Ascending aorta (tissue), 2 donors: Measurements from ENCODE around the gene CMPK2. TPM values are rescaled to one million over a fixed set of nuclear protein-coding genes. Genes with fewer than 3 reads are reported as not detected.

ENCODE experiments used
- DNase-seq, 2 donors: peaks; one replicate each; pipeline ENCODE4 v3.0.0-alpha.2; 2019; ENCODE audit warnings: low spot score in 2 of 2
- H3K27ac ChIP-seq, 2 donors: fragments of 200-600 bp; sonication (generic); one replicate each; pipeline ENCODE4 v1.5.1; 2016 to 2017; ENCODE audit warnings: mild to moderate bottlenecking in 1 of 2
- H3K27me3 ChIP-seq: fragments of 200-600 bp; sonication (generic); one replicate; pipeline ENCODE4 v1.5.1; 2017
- H3K36me3 ChIP-seq, 2 donors: fragments of 200-600 bp; sonication (generic); one replicate each; pipeline ENCODE4 v1.5.1; 2016
- H3K4me1 ChIP-seq, 2 donors: fragments of 200-600 bp; sonication (generic); one replicate each; pipeline ENCODE4 v1.5.1; 2016 to 2017; ENCODE audit warnings: mild to moderate bottlenecking in 1 of 2
- H3K4me3 ChIP-seq, 2 donors: fragments of 200-600 bp; sonication (generic); one replicate each; pipeline ENCODE4 v1.5.1; 2016 to 2017; ENCODE audit warnings: mild to moderate bottlenecking in 1 of 2
- H3K9me3 ChIP-seq, 2 donors: fragments of 200-600 bp; sonication (generic); one replicate each; pipeline ENCODE4 v1.5.1; 2016
- intact Hi-C: fragments of 100-400 bp; cut with DNase I; formaldehyde crosslinking; loops from one replicate; pipeline ENCODE4 v1.15.1; 2023
- total RNA-seq: library from RNA; depleted of rRNA; stranded (reverse); fragments of >200 nt; gene quantifications from one replicate; pipeline ENCODE4 v1.1.0, GENCODE V29; 2016
- TF ChIP-seq, protein P1 (sequence below), 3 experiments: fragments of 200-600 bp in 2 of 3; fragments of 450-650 bp in 1 of 3; sonication (generic) in 2 of 3; IDR thresholded peaks; one replicate each; pipeline ENCODE4 v1.5.1; 2016 to 2019; ENCODE audit warnings: antibody characterized with exemption in 3 of 3, mild to moderate bottlenecking in 1 of 3, moderate library complexity in 1 of 3

CMPK2 gene
- total RNA-seq, 1 donor from 2014 or later, result 9.4 TPM

DNA sequence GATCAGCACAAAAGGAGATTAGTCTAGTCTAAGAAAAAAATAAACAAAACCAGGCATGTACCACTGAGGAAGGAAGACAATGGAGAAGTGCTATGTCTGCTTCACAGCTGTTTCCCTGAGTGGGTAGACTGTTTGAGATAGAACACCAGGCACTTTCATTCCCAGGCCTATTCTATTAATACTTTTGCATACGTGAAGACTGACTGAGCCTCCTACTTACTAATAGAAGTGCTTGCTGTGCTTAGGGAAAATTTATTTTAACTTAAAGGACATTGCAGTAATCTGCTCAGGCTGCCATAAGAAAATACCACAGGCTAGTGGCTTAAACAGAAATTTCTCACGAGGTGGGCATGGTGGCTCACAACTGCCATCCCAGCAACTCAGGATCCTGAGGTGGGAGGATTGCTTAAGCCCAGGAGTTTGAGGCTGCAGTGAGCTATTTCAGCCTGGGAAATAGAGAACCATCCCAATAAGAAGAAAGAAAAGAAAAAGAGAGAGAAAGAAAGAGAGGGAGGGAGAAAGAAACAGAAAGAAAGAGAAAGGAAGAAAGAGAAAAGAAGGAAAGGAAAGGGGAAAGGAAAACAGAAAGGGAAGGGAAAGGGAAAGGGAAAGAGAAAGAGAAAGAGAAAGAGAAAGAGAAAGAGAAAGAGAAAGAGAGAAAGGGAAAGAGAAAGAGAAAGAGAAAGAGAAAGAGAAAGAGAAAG is 33.0 kb downstream of the CMPK2 start:
- no peaks in the 10 kb centered on the region for H3K27me3 ChIP-seq
- H3K4me1 ChIP-seq, result no peaks in the 10 kb centered on the region
- DNase-seq, result no peak
- no peak overlapping the region for H3K27ac ChIP-seq
- H3K9me3 ChIP-seq, result peaks cover 0 to 4% of the 10 kb centered on the region in 2 donors
- intact Hi-C loops, result no loop called here
- H3K4me3 ChIP-seq, result no peak overlapping the region
- TF ChIP-seq, protein P1, sequence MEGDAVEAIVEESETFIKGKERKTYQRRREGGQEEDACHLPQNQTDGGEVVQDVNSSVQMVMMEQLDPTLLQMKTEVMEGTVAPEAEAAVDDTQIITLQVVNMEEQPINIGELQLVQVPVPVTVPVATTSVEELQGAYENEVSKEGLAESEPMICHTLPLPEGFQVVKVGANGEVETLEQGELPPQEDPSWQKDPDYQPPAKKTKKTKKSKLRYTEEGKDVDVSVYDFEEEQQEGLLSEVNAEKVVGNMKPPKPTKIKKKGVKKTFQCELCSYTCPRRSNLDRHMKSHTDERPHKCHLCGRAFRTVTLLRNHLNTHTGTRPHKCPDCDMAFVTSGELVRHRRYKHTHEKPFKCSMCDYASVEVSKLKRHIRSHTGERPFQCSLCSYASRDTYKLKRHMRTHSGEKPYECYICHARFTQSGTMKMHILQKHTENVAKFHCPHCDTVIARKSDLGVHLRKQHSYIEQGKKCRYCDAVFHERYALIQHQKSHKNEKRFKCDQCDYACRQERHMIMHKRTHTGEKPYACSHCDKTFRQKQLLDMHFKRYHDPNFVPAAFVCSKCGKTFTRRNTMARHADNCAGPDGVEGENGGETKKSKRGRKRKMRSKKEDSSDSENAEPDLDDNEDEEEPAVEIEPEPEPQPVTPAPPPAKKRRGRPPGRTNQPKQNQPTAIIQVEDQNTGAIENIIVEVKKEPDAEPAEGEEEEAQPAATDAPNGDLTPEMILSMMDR (IDR thresholded peaks at IDR 0.05), result no peak
- H3K36me3 ChIP-seq, result no peaks in the 10 kb centered on the region

DNA sequence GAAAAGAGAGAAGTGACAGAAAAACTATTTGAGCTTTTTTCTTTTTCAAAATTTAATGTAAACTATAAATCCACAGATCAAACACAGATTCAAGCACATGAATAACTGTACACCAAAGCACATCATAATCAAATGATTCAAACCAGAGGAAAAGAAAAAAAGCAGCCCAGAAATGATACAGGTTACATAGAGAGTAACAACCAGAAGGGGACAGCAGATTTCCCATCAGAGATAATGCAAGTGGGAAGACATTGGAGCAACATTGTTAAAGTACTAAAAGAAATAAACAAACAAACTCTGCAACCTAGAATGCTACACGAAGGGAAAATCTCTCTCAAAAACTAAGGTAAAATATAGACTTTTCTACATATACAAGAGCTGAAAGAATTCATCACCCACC is 34.5 kb downstream of the CMPK2 start:
- peaks cover 0 to 2% of the 10 kb centered on the region in 2 donors for H3K4me1 ChIP-seq
- no peaks in the 10 kb centered on the region for H3K27me3 ChIP-seq
- H3K27ac ChIP-seq, result no peak overlapping the region
- intact Hi-C loops, result no loop called here
- DNase-seq, result no peak
- H3K4me3 ChIP-seq, result no peak overlapping the region
- TF ChIP-seq, protein P1 (IDR thresholded peaks at IDR 0.05), result no peak
- no peaks in the 10 kb centered on the region for H3K36me3 ChIP-seq
- peaks cover 0 to 4% of the 10 kb centered on the region in 2 donors for H3K9me3 ChIP-seq

DNA sequence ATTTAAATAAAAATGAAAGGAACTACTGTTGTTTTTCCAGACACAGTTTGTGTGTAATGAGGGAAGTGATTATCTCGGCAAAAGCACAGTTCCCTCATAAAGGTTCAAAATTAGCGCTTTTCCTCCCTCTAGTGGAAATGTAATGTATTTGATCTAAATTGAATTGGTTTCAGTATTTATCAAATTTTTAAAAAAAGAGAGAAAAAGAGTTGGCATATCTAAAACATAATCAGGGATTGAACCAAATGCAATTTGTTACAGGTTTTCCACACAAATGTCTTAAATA is 37.5 kb downstream of the CMPK2 start:
- Histone ChIP-seq H3K4me3 (no peak overlapping the region), H3K4me1 (peaks cover 0 to 2% of the 10 kb centered on the region in 2 donors), H3K27me3 (no peaks in the 10 kb centered on the region), H3K9me3 (peaks cover 0 to 4% of the 10 kb centered on the region in 2 donors), H3K36me3 (no peaks in the 10 kb centered on the region), H3K27ac (no peak overlapping the region)
- DNase-seq, result no peak
- TF ChIP-seq, protein P1 (IDR thresholded peaks at IDR 0.05), result peak in 1 of 3 experiments; percentile 39
- intact Hi-C loops, result no loop called here

DNA sequence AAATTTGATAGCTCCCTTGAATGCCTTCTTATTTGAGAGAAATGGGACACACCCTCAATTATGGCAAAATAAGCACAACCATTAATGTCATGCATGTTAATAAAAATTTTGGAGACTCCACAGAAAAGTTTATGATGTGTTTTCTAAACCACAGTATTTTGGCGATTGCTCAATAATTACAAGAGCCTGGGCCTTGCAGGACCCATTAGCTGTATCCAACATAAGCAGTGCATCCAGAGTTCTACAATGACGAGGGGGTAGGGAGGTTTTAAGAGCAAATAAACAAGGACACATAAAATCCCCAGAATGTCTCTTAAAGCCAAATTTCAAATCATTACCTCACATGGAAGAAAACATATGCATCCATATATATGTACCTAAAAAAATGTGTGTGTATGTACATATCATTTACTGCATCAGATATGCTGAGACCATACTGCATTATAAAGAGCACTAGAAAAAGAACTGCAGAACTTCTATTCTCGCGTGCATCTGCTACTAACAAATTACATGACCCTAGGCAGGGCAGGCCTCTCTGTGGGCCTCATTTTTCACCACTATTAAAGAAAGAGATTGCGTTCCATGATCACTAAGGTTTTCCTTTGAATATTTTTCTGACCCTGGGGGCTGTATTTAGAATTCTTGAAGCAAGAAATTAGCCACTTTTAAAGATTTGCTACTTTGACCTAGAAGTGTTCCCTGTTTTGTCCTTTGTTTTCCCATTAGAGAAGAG is 38.0 kb downstream of the CMPK2 start:
- TF ChIP-seq, protein P1 (IDR thresholded peaks at IDR 0.05), result no peak
- Histone ChIP-seq H3K27ac (no peak overlapping the region), H3K27me3 (no peaks in the 10 kb centered on the region), H3K4me3 (no peak overlapping the region), H3K9me3 (peaks cover 0 to 4% of the 10 kb centered on the region in 2 donors), H3K4me1 (peaks cover 0 to 2% of the 10 kb centered on the region in 2 donors), H3K36me3 (no peaks in the 10 kb centered on the region)
- intact Hi-C loops, result no loop called here
- no peak for DNase-seq

DNA sequence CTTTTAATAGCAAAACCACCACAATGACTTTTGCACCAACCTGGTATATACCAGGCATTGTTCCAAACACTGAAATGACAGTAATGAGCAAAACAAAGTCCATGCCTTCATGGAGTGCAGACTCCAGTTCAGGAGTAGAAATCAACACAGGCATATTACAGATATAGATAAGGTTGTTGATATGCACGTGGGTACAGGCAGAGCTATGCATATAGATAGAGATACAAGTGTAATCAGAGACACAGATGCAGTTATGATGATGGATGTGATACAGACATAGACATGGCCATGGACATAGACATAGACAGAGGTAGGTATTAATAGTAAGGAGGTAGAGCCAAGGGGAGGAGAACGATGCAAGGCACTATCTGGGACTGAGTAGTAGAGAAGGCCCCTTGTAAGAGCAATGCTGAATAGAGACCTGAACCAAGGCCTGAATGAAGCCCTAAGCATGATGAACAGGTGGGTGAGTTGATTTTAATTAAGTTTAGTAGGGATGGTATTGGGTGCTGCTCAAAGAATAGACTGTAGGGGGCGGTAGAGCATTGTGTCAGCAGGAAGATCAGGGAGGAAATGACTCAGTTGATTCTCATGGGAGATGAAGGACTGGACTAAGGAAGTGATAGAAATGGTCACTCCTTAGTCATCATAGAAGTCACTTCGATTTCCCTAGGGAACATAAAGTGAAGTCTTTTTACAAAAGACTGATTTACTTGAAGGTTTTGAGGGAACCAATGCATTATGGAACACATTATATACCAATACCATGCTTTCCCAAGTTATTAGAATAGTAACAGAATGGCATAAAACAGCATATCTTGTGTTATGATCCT is 39.4 kb downstream of the CMPK2 start:
- peaks cover 0 to 2% of the 10 kb centered on the region in 2 donors for H3K9me3 ChIP-seq
- no peak overlapping the region for H3K27ac ChIP-seq
- H3K36me3 ChIP-seq, result no peaks in the 10 kb centered on the region
- no peak overlapping the region for H3K4me3 ChIP-seq
- TF ChIP-seq, protein P1 (IDR thresholded peaks at IDR 0.05), result peak in 2 of 3 experiments; percentile 23 to 37
- H3K27me3 ChIP-seq, result no peaks in the 10 kb centered on the region
- no peak for DNase-seq
- peaks cover 0 to 2% of the 10 kb centered on the region in 2 donors for H3K4me1 ChIP-seq
- intact Hi-C loops, result no loop called here
